Left lung (tissue), 10 donors: Measurements from ENCODE around the gene INO80. TPM values are rescaled to one million over a fixed set of nuclear protein-coding genes. Genes with fewer than 3 reads are reported as not detected.
A peak's percentile ranks its signal among the peaks of the same experiment; 100 is the strongest.

Experiments used
- ATAC-seq: fragments of 200-7000 bp; cut with Tn5 transposase; one replicate; pipeline ENCODE4 v1.9.1; 2020; ENCODE audit warnings: moderate library complexity
- DNase-seq, 4 donors: peaks; one replicate each; pipeline ENCODE4 v3.0.0-alpha.2; 2013 to 2020
- H3K27ac ChIP-seq, 2 donors: fragments of 200-600 bp; sonication (generic) in 1 of 2; one replicate each; pipeline versions ENCODE4 v1.5.0 to v1.8.0; 2020 to 2021
- H3K27me3 ChIP-seq, 2 donors: fragments of 200-600 bp; sonication (generic) in 1 of 2; one replicate each; pipeline versions ENCODE4 v1.5.0 to v1.8.0; 2020 to 2021
- H3K36me3 ChIP-seq, 2 donors: fragments of 200-600 bp; sonication (generic) in 1 of 2; one replicate each; pipeline versions ENCODE4 v1.5.0 to v1.8.0; 2020 to 2021
- H3K4me1 ChIP-seq, 2 donors: fragments of 200-600 bp; one replicate each; pipeline ENCODE4 v1.8.0; 2021
- H3K4me3 ChIP-seq, 2 donors: fragments of 200-600 bp; sonication (generic) in 1 of 2; one replicate each; pipeline versions ENCODE4 v1.5.0 to v1.8.0; 2020 to 2021; ENCODE audit warnings: mild to moderate bottlenecking in 1 of 2
- H3K9me3 ChIP-seq, 2 donors: fragments of 200-600 bp; sonication (generic) in 1 of 2; one replicate each; pipeline versions ENCODE4 v1.5.0 to v1.8.0; 2020 to 2021
- CTCF ChIP-seq, 2 donors: fragments of 200-600 bp; sonication (generic) in 1 of 2; IDR thresholded peaks; one replicate each; pipeline versions ENCODE4 v1.5.0 to v1.8.0; 2021; ENCODE audit warnings: antibody characterized with exemption in 2 of 2
- intact Hi-C, 2 donors: fragments of 100-400 bp; cut with DNase I; formaldehyde crosslinking; loops; one replicate each; pipeline versions ENCODE4 v1.11.2 to v1.14.2; 2022
- polyA plus RNA-seq, 6 donors: library from polyadenylated mRNA; unstranded; fragments of 120-200 nt; gene quantifications; one replicate each; pipeline ENCODE4 v1.2.1, GENCODE V29; 2013; ENCODE audit not compliant: insufficient read length in 6 of 6
- total RNA-seq, 2 donors: library from RNA; stranded (reverse); fragmentation: NEBNext Ultra II Directional; extraction: Animal tissue kit (Norgen Biotek cat#: 25700); gene quantifications; one replicate each; pipeline ENCODE4 v1.2.1, GENCODE V29; 2021
- donor health status: DM: no; HTN: yes; CAD: no.
- donor health status: DM: no; HTN: no; CAD: no.

The INO80 gene
- total and polyA plus RNA-seq, 8 donors, result 20.1 to 31.0 (median 26.0) TPM

GRCh38 chr15:41011055-41011815 is 104.8 kb downstream of the INO80 start:
- DNase-seq, result peak in 1 of 4 donors; percentile 36
- TF ChIP-seq CTCF (IDR thresholded peaks at IDR 0.05), result no peak
- no peak overlapping the region for H3K4me3 ChIP-seq
- no peaks in the 10 kb centered on the region for H3K27me3 ChIP-seq
- peaks cover 8 to 43% of the 10 kb centered on the region in 2 donors for H3K4me1 ChIP-seq
- no peaks in the 10 kb centered on the region for H3K9me3 ChIP-seq
- intact Hi-C loops, result loop anchor here in 1 of 2 donors (5.0 kb wide), 1 partner anchor 69 kb away; no protein-coding TSS in a partner anchor
- H3K27ac ChIP-seq, result peak overlapping the region in 1 of 2 donors; percentile 9
- H3K36me3 ChIP-seq, result peaks cover 0 to 34% of the 10 kb centered on the region in 2 donors
- ATAC-seq, result peak; percentile 7

DNA sequence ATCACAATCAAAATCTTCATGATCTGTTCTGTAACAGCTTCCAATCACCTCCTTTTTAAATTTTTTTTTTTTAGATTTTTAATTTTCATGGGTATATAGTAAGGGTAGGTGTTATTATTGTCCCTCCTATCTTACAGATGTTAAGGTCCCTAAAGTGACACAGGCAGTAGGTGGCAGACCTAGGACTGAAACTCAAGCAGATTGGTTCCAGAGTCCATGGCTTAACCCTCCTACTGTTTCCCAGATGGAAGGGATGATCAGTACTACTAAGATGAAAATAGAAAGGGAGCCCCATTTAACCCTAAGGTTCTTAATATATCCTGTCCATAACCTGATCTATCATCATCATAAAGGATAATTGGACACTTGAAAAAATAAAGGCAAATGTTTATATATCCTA is 105.7 kb downstream of the INO80 start:
- Histone ChIP-seq H3K27ac (no peak overlapping the region), H3K4me1 (peaks cover 8 to 39% of the 10 kb centered on the region in 2 donors), H3K9me3 (no peaks in the 10 kb centered on the region), H3K36me3 (peaks cover 0 to 28% of the 10 kb centered on the region in 2 donors), H3K4me3 (no peak overlapping the region), H3K27me3 (no peaks in the 10 kb centered on the region)
- DNase-seq (no peak), ATAC-seq (no peak)
- intact Hi-C loops, result loop anchor here in 1 of 2 donors (5.0 kb wide), 1 partner anchor 68 kb away; no protein-coding TSS in a partner anchor
- TF ChIP-seq CTCF (IDR thresholded peaks at IDR 0.05), result no peak

DNA sequence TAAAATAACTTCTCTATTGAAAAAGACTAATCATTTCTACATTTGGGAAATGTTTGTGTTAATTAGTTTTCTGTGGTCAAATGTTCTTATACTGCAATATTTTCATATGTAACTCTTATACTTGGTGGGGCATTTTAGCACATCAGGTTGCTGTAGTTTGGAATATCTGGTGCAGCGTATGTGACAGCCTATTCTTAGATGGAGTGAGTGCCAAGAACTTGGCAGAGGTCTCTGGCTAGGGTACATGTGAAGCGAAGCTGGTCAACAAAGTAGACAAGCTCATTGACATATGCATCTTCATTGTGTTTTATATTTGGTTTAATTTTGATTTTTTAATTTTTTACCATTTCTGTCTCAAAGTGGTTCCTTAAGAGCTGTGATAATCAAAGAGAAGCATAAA is 109.6 kb downstream of the INO80 start:
- Histone ChIP-seq H3K27ac (no peak overlapping the region), H3K4me1 (peaks cover 5 to 7% of the 10 kb centered on the region in 2 donors), H3K27me3 (no peaks in the 10 kb centered on the region), H3K36me3 (peaks cover 0 to 50% of the 10 kb centered on the region in 2 donors), H3K9me3 (no peaks in the 10 kb centered on the region), H3K4me3 (no peak overlapping the region)
- ATAC-seq (no peak), DNase-seq (no peak)
- TF ChIP-seq CTCF (IDR thresholded peaks at IDR 0.05), result no peak
- intact Hi-C loops, result no loop called here

DNA sequence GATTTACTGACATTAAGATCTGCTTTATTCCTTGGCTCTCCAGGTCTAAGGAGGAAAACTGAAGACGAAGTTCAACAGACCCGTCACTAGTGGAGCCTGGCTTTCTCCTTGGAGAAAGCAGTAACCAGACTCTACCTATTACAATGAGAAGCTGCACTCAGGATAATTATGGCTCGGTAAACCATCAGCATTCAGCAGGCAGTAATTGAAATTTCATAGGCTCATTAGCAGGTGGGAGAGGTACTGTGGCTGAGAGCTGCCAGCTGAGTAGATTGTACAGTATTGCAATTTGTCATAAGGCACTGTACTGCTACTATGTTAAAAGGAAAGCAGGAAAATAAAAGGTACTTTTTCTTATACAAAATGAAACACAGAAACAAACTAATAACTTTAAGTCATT is 111.6 kb downstream of the INO80 start:
- intact Hi-C loops, result no loop called here
- no peaks in the 10 kb centered on the region for H3K27me3 ChIP-seq
- no peak overlapping the region for H3K27ac ChIP-seq
- no peaks in the 10 kb centered on the region for H3K9me3 ChIP-seq
- no peak for DNase-seq
- peaks cover 0 to 63% of the 10 kb centered on the region in 2 donors for H3K36me3 ChIP-seq
- TF ChIP-seq CTCF (IDR thresholded peaks at IDR 0.05), result no peak
- no peak overlapping the region for H3K4me3 ChIP-seq
- H3K4me1 ChIP-seq, result peaks cover 0 to 8% of the 10 kb centered on the region in 2 donors
- no peak for ATAC-seq

GRCh38 chr15:41001524-41002214 is 114.4 kb downstream of the INO80 start:
- intact Hi-C loops, result no loop called here
- Histone ChIP-seq H3K9me3 (no peaks in the 10 kb centered on the region), H3K36me3 (peaks cover 0 to 68% of the 10 kb centered on the region in 2 donors), H3K4me3 (no peak overlapping the region), H3K27ac (peak overlapping the region; percentile 16 to 47), H3K4me1 (peaks cover 0 to 8% of the 10 kb centered on the region in 2 donors), H3K27me3 (no peaks in the 10 kb centered on the region)
- no peak for TF ChIP-seq CTCF (IDR thresholded peaks at IDR 0.05)
- ATAC-seq (peak; percentile 82), DNase-seq (peak in 1 of 4 donors; percentile 41)
